Gastrocnemius medialis (tissue), 4 donors: ENCODE data around the gene KCNIP1. TPM values are rescaled to one million over a fixed set of nuclear protein-coding genes. Genes with fewer than 3 reads are reported as not detected.

Source experiments
- ATAC-seq, 2 donors: fragments of 150-250 bp; one replicate each; pipeline ENCODE4 v1.9.1; 2016
- DNase-seq, 2 donors: peaks; one replicate each; pipeline ENCODE4 v3.0.0-alpha.2; 2019
- H3K27ac ChIP-seq, 4 donors: fragments of 200-600 bp; sonication (generic); 1 replicate in 1 of 4; 2 replicates in 3 of 4; pipeline ENCODE4 v1.5.1; 2016 to 2018; ENCODE audit warnings: mild to moderate bottlenecking in 2 of 4, moderate library complexity in 1 of 4
- H3K27me3 ChIP-seq, 3 donors: fragments of 200-600 bp; sonication (generic) in 2 of 3; 1 replicate in 1 of 3; 2 replicates in 2 of 3; pipeline versions ENCODE4 v1.5.1 to v1.6.0; 2016 to 2019; ENCODE audit warnings: mild to moderate bottlenecking in 1 of 3, moderate library complexity in 1 of 3
- H3K36me3 ChIP-seq, 2 donors: fragments of 200-600 bp; sonication (generic) in 1 of 2; one replicate each; pipeline ENCODE4 v1.5.1; 2017 to 2018
- H3K4me1 ChIP-seq, 2 donors: fragments of 200-600 bp; sonication (generic) in 1 of 2; one replicate each; pipeline ENCODE4 v1.5.1; 2016 to 2017; ENCODE audit warnings: mild to moderate bottlenecking in 2 of 2
- H3K4me3 ChIP-seq, 4 donors: fragments of 200-600 bp; sonication (generic) in 3 of 4; 1 replicate in 1 of 4; 2 replicates in 3 of 4; pipeline ENCODE4 v1.5.1; 2016 to 2019; ENCODE audit warnings: mild to moderate bottlenecking in 2 of 4
- H3K9me3 ChIP-seq, 3 donors: fragments of 200-600 bp; sonication (generic) in 2 of 3; 1 replicate in 1 of 3; 2 replicates in 2 of 3; pipeline ENCODE4 v1.5.1; 2016 to 2019
- CTCF ChIP-seq, 5 experiments: fragments of 450-650 bp in 3 of 5; fragments of 200-600 bp in 2 of 5; sonication (generic) in 2 of 5; IDR thresholded peaks in 4 of 5; conservative IDR thresholded peaks in 1 of 5; 1 replicate in 4 of 5; 2 replicates in 1 of 5; pipeline ENCODE4 v1.5.1; 2016 to 2019; ENCODE audit warnings: antibody characterized with exemption in 5 of 5, mild to moderate bottlenecking in 3 of 5, moderate library complexity in 3 of 5
- POLR2A ChIP-seq, 2 donors: fragments of 450-650 bp; IDR thresholded peaks; one replicate each; pipeline ENCODE4 v1.6.1; 2017; ENCODE audit warnings: antibody characterized with exemption in 2 of 2, mild to moderate bottlenecking in 2 of 2, moderate library complexity in 2 of 2
- in situ Hi-C, 4 donors: fragments of 200-750 bp; cut with MboI; loops; one replicate each; pipeline versions ENCODE4 v1.15.0 to v1.8.0; 2017; ENCODE audit warnings: low sequenced_read_pairs in 4 of 4
- intact Hi-C: fragments of 100-400 bp; cut with DNase I; formaldehyde crosslinking; loops from one replicate; pipeline ENCODE4 v1.15.1; 2023; ENCODE audit warnings: low total_unique reads
- total RNA-seq, 4 donors: library from RNA; depleted of rRNA; stranded (reverse); fragments of >200 nt; gene quantifications; one replicate each; pipeline versions ENCODE4 v1.1.0 to v1.2.3, GENCODE V29; 2016

The KCNIP1 gene
- total RNA-seq, 4 donors from 2014 or later: not detected

DNA sequence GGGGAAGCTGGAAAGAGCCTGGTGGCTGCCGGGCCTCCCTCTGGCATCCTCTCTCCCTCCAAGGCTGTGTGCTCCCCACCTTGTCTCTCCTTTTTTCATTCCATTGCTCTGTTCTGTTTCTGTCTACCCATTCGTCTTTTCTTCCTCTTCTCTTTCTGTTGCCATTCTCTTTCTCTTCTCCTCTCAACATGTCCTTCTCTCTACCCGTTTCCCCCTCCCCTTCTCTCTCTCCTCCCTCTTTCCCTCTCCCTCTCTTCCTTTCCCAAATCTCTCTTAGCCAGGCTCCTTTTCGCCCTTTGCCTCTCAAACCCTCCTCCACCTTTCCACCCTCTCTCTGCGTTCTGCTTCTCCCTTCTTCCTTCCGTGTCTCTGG lies 19.4 kb upstream of the KCNIP1 start:
- no peaks in the 10 kb centered on the region for H3K36me3 ChIP-seq
- H3K27me3 ChIP-seq: no peaks in the 10 kb centered on the region
- no peak overlapping the region for H3K27ac ChIP-seq
- no peak overlapping the region for H3K4me3 ChIP-seq
- TF ChIP-seq CTCF (IDR thresholded peaks at IDR 0.05 in 4 of 5, conservative IDR thresholded peaks at IDR 0.05 in 1 of 5) (no peak), POLR2A (IDR thresholded peaks at IDR 0.05) (no peak)
- ATAC-seq (no peak), DNase-seq (no peak)
- in situ Hi-C loops (no loop called here), intact Hi-C loops (no loop called here)
- H3K9me3 ChIP-seq: no peaks in the 10 kb centered on the region
- H3K4me1 ChIP-seq: no peaks in the 10 kb centered on the region

DNA sequence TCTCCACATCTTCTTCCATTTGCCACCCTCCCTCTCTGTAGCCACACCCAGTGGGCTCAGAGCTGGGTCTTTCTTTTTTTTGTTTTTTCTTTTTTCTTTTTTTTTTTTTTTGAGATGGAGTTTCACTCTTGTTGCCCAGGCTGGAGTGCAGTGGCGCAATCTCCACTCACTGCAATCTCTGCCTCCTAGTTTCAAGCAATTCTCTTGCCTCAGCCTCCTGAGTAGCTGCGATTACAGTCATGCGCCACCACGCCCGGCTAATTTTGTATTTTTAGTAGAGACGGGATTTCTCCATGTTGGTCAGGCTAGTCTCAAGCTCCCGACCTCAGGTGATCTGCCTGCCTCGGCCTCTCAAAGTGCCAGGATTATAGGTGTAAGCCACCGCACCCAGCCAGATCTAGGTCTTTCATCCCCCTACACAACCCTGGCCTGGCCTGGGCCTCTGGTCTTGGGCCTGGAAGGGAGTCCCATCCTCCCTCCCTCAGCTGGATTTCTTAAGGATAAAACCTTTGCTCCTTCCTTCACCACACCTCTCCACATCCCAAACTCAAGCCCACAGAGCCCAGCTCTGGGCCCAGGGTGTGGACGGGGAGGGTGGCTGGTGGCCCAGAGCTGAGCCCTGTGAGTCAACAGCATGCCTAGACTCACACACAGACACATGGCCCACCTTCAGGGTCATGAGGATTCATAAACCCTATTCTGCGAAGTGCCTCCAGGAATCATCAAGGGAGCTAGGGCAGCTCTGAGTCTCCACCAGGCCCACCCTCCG lies 18.8 kb upstream of the KCNIP1 start:
- no peak for ATAC-seq
- no peaks in the 10 kb centered on the region for H3K4me1 ChIP-seq

GRCh38 chr5:170485616-170485911 lies 18.3 kb upstream of the KCNIP1 start:
- DNase-seq (no peak), ATAC-seq (no peak)
- no peaks in the 10 kb centered on the region for H3K9me3 ChIP-seq
- H3K36me3 ChIP-seq: no peaks in the 10 kb centered on the region
- intact Hi-C loops: no loop called here
- H3K4me3 ChIP-seq: no peak overlapping the region
- in situ Hi-C loops: no loop called here
- no peaks in the 10 kb centered on the region for H3K4me1 ChIP-seq
- TF ChIP-seq POLR2A (IDR thresholded peaks at IDR 0.05) (no peak), CTCF (IDR thresholded peaks at IDR 0.05 in 4 of 5, conservative IDR thresholded peaks at IDR 0.05 in 1 of 5) (no peak)
- no peaks in the 10 kb centered on the region for H3K27me3 ChIP-seq
- no peak overlapping the region for H3K27ac ChIP-seq

More for the DNA sequence above, 18.8 kb upstream of the KCNIP1 start:
- no peak overlapping the region for H3K4me3 ChIP-seq
- H3K27ac ChIP-seq: no peak overlapping the region
- TF ChIP-seq POLR2A (IDR thresholded peaks at IDR 0.05) (no peak), CTCF (IDR thresholded peaks at IDR 0.05 in 4 of 5, conservative IDR thresholded peaks at IDR 0.05 in 1 of 5) (no peak)
- H3K27me3 ChIP-seq: no peaks in the 10 kb centered on the region
- no peak for DNase-seq
- H3K36me3 ChIP-seq: no peaks in the 10 kb centered on the region
- intact Hi-C loops (no loop called here), in situ Hi-C loops (no loop called here)
- H3K9me3 ChIP-seq: no peaks in the 10 kb centered on the region

DNA sequence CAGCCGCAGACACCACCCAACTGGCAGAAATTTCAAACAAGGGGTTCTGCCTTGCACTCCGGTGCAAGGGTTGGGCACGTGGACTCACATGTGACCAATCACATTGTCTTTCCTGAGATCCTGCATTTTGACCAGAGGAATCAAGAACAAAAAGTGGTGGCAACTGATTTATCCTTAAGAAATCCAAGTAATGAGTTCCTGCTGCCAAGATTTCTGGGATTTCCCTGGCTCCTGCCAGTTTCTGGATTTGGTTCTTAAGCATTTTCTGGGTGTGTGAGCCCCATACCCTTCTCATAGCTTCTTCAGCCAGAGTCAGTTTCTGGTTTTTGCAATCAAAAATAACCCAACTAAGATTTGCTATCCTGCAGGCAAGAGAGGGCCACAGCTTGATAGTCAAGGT lies 17.4 kb upstream of the KCNIP1 start:
- ATAC-seq: no peak
- TF ChIP-seq CTCF (IDR thresholded peaks at IDR 0.05 in 4 of 5, conservative IDR thresholded peaks at IDR 0.05 in 1 of 5): no peak
- no peak for TF ChIP-seq POLR2A (IDR thresholded peaks at IDR 0.05)
- intact Hi-C loops: no loop called here

GRCh38 chr5:170488570-170488969 lies 15.2 kb upstream of the KCNIP1 start:
- peaks cover 5% of the 10 kb centered on the region in 2 donors for H3K4me1 ChIP-seq
- H3K9me3 ChIP-seq: no peaks in the 10 kb centered on the region
- DNase-seq: no peak
- in situ Hi-C loops: no loop called here
- no peaks in the 10 kb centered on the region for H3K27me3 ChIP-seq
- H3K4me3 ChIP-seq: no peak overlapping the region
- no peak for ATAC-seq
- intact Hi-C loops: no loop called here
- TF ChIP-seq CTCF (IDR thresholded peaks at IDR 0.05 in 4 of 5, conservative IDR thresholded peaks at IDR 0.05 in 1 of 5) (no peak), POLR2A (IDR thresholded peaks at IDR 0.05) (no peak)
- no peaks in the 10 kb centered on the region for H3K36me3 ChIP-seq
- no peak overlapping the region for H3K27ac ChIP-seq

More for the DNA sequence above, 17.4 kb upstream of the KCNIP1 start:
- H3K27ac ChIP-seq: no peak overlapping the region
- in situ Hi-C loops: no loop called here
- H3K9me3 ChIP-seq: no peaks in the 10 kb centered on the region
- H3K4me3 ChIP-seq: no peak overlapping the region
- no peak for DNase-seq
- H3K4me1 ChIP-seq: peaks cover under 1 to 5% of the 10 kb centered on the region in 2 donors
- no peaks in the 10 kb centered on the region for H3K27me3 ChIP-seq
- H3K36me3 ChIP-seq: no peaks in the 10 kb centered on the region
